ENCODE measurements around the gene CLK3. TPM values are rescaled to one million over a fixed set of nuclear protein-coding genes. Genes with fewer than 3 reads are reported as not detected.
A peak's percentile ranks its signal among the peaks of the same experiment; 100 is the strongest.
"Not testable (repeated sequence)": the region's sequence is repeated elsewhere in the genome, so short reads cannot be mapped to it uniquely, and the experiment has no call there.

The CLK3 gene
- total RNA-seq, 1 experiment from 2014 or later: 55.2 TPM

GRCh38 chr15:74642348-74642733, 26.7 kb downstream of the CLK3 start:
- no peak for DNase-seq (ENCODE audit: low read depth)

GRCh38 chr15:74642734-74643664, 27.4 kb downstream of the CLK3 start:
- no peak for DNase-seq (ENCODE audit: low read depth)

DNA sequence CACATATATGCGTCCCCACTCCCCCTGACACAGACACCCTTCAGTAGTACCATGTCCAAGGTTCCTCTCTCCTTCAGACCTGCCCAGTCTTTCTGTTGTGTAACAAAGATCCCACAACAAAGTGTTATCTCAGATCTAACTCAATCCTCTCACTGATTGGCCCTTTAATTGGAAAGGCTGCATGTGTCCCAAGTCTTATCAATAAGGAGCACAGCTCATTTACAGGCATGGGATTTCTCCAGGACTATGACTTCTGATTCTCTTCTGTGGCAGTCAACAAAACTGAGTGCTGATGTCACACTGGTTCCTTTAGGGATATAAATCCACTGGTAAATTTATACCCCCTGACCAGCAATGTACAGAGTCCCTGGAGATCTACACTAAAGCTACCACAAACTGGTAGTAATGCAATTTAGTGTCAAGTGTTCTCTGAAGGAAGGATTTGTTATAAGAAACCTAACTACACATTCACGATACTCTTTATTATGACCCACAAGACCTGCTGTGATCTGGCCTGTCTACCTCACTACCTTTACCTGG, 28.1 kb downstream of the CLK3 start:
- no peak for DNase-seq (ENCODE audit: low read depth)

- no peak for DNase-seq (ENCODE audit: low read depth)
These were observed 30.8 kb downstream of the CLK3 start for GRCh38 chr15:74646480-74646879.

DNA sequence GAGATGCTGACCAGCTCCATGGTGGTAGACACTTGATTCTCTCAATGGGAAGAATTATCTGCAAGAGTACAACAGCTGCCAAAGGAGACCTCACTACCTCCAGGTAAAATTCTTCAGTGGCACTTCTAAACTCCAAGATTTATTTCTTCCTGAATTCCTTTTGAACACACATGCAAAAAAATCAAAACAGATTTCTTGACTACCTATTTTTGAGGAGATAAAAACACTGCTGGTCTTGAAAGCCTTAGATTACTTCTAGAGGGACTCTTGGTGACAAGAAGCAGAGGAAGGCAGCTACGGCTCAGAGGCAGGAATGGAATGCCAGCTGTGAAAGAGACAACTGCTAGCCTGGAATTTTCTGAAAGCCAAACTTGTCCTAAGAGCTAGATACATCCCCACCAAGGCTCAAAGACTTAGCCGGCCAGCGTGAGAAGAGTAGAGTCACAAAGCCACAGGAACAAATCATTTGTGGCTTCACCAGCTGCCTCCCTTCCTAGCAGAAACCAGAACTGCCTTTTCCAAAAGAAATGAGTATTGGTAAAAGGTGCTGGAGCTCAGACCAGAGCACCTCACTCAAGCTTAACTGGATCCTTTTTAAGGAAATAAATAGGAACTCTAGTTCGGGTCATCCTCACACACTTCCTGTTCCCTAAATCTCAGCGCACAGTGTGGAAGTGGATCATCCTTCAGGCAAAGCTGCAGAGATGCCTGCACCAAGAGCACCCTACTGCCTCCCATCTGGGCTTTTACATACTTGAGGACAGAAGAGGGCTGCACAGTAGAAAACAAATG, 32.6 kb downstream of the CLK3 start:
- DNase-seq (ENCODE audit: low read depth): no peak

DNA sequence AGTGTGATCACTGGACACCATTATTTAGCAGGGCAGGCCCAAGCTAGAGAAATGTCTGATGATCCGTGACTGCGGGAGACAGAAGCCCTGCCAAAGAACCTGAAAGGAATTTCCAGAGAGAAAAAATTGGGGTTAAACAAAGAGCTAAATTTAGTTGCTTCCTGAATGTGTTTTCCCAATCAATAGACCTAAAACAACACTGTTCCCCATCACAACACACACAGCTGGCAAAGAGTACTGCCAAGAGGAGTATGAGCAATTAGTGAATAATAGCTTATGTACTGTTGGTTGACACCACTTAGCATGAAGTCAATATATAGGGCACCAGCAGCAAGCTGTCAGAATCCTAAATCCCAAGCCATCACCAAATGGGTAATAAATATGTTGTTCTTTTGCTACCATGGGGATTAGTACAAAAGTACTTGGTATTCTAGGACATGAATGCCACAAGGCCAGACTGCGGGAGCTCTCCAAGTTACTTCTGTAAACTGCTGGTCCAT, 35.7 kb downstream of the CLK3 start:
- DNase-seq (ENCODE audit: low read depth): no peak

- DNase-seq (ENCODE audit: low read depth): peak; percentile 62
These were observed 37.9 kb downstream of the CLK3 start for GRCh38 chr15:74653426-74654102.

DNA sequence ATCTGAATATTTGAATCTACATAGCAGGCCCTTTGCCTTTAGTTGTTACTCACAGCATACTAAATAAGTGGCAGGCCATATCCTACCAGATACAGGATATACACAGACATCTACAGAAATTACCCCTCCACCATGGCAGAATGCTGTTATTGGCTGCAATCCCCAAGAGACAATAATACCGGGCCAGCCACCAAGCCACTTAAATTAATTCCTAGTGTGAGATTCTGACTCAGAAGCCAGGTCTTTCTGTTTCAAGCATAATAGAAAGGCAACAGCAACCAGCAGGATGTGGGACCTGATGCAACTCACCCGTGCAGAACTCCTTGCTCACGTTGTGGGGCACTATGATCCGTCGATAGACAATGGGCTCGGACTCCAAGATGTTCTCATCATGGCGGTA, 39.8 kb downstream of the CLK3 start:
- DNase-seq (ENCODE audit: low read depth): peak; percentile 48

DNA sequence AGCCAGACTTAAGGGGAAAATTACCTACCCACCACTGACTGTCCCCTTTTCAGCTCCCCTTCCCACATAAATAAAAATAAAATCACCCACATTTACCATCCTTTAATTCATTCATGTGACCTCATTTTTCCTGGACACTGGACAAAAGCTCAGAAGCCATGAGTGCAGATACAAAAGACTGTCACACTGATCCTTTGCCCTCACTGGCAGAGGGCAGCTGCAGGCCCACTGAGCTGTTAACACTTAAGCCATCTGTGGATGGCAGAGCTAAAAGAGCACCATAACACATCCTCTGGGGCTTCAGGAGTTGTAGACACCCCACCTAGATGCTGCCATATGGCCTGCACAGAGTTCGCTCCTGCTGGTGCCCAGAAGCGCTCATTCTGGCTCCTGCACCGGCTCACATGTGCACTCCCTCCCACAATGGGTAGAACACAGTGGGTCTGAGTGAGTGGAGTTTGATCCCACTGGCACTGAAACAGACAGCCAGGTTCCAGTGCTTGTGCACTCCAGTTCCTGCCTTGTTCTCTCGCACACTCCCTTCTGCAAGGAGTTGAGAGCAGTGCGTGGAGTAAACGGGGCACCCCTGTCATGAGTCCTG, 41.4 kb downstream of the CLK3 start:
- no peak for DNase-seq (ENCODE audit: low read depth)

DNA sequence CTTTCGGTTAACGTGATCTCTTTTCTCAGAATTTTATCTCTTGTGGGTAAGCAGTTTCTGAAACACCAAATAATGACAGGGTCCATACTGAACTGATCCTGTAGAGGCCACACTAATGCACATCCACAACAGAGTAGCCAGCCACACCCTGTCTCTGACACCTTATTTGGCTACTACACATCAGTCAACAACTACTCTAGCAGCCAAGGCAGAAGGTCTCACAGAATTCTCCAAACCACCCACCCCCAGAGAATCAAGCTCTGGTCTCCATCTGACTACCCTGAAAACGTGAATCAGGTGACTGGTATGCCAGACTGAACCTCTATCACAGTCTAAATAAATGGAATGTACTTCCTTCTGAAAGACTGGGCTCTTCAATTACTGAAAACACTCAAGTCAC, 42.2 kb downstream of the CLK3 start:
- DNase-seq (ENCODE audit: low read depth): peak; percentile 17

DNA sequence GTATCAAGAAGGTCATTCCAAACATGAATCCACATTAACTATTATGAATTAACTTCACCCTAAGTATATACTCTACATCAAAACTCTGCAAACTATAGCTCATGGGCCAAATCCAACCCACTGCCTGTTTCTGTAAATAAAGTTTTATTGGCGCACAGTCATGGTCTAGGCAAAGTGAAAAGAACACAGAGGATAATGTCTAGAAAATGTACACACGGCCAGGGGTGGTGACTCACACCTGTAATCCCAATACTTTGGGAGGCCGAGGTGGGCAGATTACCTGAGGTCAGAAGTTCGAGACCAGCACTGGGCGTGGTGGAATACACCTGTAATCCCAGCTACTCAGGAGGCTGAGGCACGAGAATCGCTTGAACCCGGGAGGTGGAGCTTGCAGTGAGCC, 45.6 kb downstream of the CLK3 start:
- DNase-seq (ENCODE audit: low read depth): not testable (repeated sequence)

GRCh38 chr15:74662064-74662860, 46.6 kb downstream of the CLK3 start:
- DNase-seq (ENCODE audit: low read depth): no peak

DNA sequence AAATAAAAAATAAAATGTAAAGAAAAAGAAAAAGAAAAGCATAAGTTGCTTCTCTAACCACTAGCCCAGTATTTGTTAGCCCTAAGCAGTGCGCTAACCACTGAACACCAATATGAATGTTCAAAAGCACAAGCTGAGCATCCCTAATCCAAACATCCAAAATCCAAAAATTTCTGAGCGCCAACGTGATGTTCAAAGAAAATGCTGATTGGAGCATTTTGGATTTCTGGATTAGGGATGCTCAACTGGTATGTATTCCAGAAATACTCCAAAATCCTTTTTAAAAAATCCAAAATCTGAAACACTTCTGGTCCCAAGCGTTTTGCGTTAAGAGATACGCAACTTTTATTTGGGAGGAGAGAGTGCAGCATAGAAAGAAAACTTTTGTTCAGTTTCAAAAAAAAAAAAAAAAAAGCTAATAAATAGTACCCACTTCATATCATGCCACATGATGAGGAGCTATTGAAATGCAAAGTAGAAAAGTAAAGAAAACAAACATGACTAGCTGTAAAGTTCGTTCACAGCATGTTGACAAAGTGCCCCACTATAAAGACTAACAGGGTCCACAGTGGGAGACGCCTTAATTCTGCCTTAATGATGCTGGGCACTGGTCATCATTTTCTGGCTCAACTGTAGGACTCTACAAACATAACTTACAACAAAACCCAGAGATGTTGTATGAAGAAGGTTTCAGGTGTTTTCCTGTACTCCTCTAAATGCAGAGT, 47.8 kb downstream of the CLK3 start:
- DNase-seq (ENCODE audit: low read depth): no peak

- DNase-seq (ENCODE audit: low read depth): no peak
These were observed 48.5 kb downstream of the CLK3 start for GRCh38 chr15:74664028-74664616.

DNA sequence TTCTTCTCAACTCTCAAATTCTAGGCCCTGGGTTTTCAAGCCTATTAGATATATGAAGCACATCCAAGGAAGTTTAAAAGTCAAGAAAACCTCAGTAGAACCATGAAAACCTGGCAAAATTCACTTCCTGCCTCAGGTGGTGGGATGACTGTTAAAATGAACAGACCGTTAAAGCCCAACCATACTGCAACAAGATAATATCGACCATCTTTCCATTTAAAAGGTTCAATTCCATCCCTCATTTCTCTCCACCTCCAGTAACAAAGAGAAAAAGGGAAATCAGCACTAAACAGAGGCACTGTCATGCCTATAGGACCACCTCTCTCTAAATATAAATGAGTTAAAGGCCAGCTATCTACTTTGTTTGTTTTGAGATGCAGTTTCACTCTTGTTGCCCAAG, 49.0 kb downstream of the CLK3 start:
- no peak for DNase-seq (ENCODE audit: low read depth)

DNA sequence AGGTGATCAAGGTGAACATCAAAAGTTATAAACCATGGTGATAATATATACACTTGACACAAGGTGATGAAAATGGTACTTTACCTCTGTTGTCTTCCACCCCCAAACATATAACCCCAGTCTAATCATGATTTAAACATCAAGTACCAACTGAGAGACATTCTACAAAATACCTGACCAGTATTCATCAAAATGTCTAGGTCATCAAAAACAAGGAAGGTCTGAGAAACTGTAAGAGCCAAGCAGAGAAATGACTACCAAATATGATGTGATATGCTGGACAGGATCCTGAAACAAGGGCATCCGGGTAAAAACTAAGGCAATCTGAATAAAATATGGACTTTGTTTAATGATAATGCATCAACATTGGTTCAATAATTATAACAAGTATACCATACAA, 52.3 kb downstream of the CLK3 start:
- no peak for DNase-seq (ENCODE audit: low read depth)

DNA sequence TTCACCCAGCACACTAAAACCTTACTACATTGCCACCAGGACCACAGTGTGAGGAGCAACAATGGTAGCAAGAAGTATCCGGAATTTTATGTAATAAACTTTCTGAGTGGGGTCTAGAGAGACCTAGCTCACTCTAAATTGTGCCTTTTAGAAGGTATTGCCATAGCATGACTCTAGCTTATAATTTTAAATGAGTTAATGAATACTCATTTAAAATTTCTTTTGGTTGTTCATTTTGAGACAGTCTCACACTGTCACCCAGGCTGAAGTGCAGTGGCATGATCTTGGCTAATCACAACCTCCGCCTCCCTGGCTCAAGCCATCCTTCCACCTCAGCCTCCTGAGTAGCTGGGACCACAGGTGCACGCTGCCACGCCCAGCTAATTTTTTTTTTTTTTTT, 54.0 kb downstream of the CLK3 start:
- no peak for DNase-seq (ENCODE audit: low read depth)

- no peak for DNase-seq (ENCODE audit: low read depth)
These were observed 58.5 kb downstream of the CLK3 start for GRCh38 chr15:74674161-74674560.

GRCh38 chr15:74676801-74677200, 61.2 kb downstream of the CLK3 start:
- no peak for DNase-seq (ENCODE audit: low read depth)
